ENCODE data around the gene PTPRK. TPM values are rescaled to one million over a fixed set of nuclear protein-coding genes. Genes with fewer than 3 reads are reported as not detected.

The PTPRK gene
- total RNA-seq, 2 donors from 2014 or later = 60.6 to 121 TPM

DNA sequence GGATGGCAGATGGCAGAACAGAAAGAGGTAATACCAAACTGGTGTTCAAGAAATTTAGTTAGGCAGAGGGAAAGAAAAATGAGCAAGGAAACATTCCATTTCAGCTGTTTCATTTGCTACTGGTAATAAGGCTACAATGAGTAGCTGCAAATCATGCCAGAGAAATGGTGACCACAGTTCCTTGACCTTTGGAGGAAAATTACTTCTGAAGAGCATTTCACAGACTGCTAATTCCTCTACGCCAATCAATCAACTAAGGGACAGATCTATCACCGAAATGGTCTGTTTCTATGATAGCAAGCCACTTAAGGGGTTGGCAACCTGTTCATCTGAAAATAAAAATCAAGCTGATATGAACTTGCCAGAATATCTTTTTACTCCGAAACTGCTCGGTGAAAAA, 119.5 kb downstream of the PTPRK start:
- Histone ChIP-seq H3K9me3 (no peaks in the 10 kb centered on the region), H3K27ac (no peak overlapping the region), H3K27me3 (no peaks in the 10 kb centered on the region), H3K36me3 (replicated peaks in 1 of 2; ENCODE audit: insufficient read depth in 1 of 2, low read depth in 2 of 2) (no peaks in the 10 kb centered on the region), H3K4me1 (no peaks in the 10 kb centered on the region), H3K4me3 (no peak overlapping the region)
- WGBS, 2 donors = 66 to 81% methylated on average over 4 of the region's 4 CpGs
- ATAC-seq (no peak), DNase-seq (no peak)
- intact Hi-C loops (cut with DNase I) = no loop called here
- no peak for TF ChIP-seq POLR2A (IDR thresholded peaks at IDR 0.05)
- TF ChIP-seq, protein P1, sequence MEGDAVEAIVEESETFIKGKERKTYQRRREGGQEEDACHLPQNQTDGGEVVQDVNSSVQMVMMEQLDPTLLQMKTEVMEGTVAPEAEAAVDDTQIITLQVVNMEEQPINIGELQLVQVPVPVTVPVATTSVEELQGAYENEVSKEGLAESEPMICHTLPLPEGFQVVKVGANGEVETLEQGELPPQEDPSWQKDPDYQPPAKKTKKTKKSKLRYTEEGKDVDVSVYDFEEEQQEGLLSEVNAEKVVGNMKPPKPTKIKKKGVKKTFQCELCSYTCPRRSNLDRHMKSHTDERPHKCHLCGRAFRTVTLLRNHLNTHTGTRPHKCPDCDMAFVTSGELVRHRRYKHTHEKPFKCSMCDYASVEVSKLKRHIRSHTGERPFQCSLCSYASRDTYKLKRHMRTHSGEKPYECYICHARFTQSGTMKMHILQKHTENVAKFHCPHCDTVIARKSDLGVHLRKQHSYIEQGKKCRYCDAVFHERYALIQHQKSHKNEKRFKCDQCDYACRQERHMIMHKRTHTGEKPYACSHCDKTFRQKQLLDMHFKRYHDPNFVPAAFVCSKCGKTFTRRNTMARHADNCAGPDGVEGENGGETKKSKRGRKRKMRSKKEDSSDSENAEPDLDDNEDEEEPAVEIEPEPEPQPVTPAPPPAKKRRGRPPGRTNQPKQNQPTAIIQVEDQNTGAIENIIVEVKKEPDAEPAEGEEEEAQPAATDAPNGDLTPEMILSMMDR (IDR thresholded peaks at IDR 0.05) = no peak

DNA sequence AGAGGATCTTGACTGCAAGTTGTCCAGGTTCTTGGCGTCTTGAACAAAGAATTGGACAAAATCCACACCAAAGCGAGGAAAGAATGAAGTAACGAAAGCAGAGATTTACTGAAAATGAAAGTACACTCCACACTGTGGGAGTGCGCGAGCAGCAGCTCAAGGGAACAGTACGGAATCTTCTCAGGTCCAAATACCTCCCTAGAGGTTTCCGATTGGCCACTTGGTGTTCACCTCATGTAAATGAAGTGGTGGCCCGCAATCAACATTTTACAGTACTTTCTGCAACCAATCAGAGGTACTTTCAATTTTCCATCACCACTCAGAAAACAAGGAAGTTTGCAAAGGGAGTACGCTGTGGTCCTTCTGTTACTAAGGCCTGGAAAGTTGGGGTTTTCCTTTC, 122.4 kb downstream of the PTPRK start:
- WGBS, 2 donors = 94 to 96% methylated on average over 9 of the region's 9 CpGs
- ATAC-seq = no peak
- Histone ChIP-seq H3K27me3 (no peaks in the 10 kb centered on the region), H3K4me3 (no peak overlapping the region), H3K4me1 (no peaks in the 10 kb centered on the region), H3K9me3 (no peaks in the 10 kb centered on the region), H3K27ac (no peak overlapping the region), H3K36me3 (replicated peaks in 1 of 2; ENCODE audit: insufficient read depth in 1 of 2, low read depth in 2 of 2) (no peaks in the 10 kb centered on the region)
- intact Hi-C loops (cut with DNase I) = no loop called here
- no peak for DNase-seq
- TF ChIP-seq, protein P1 (IDR thresholded peaks at IDR 0.05) = no peak
- TF ChIP-seq POLR2A (IDR thresholded peaks at IDR 0.05) = no peak

DNA sequence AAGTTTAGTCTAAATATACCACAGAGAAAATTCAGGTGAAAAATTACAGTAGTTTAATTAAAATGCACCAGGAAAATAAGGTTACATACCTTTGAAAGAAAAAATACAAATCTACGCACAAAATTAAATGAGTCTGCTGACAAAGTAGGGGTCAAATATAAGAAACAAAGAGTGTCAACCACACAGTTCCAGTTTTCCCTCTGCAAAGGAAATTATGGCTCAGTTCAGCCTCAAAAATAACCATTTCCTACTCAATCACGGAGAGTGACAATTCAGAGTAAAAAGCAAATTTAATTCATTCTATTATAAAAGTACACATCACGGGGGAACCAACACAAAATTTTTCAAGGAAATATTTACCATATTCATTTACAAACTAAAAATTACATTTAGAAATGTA, 124.8 kb downstream of the PTPRK start:
- Histone ChIP-seq H3K4me3 (no peak overlapping the region), H3K27me3 (no peaks in the 10 kb centered on the region), H3K36me3 (replicated peaks in 1 of 2; ENCODE audit: insufficient read depth in 1 of 2, low read depth in 2 of 2) (no peaks in the 10 kb centered on the region), H3K9me3 (no peaks in the 10 kb centered on the region), H3K27ac (no peak overlapping the region), H3K4me1 (no peaks in the 10 kb centered on the region)
- intact Hi-C loops (cut with DNase I) = no loop called here
- 90 to 99% methylated on average over 3 of the region's 3 CpGs for WGBS, 2 donors
- ATAC-seq (no peak), DNase-seq (no peak)
- no peak for TF ChIP-seq POLR2A (IDR thresholded peaks at IDR 0.05)

DNA sequence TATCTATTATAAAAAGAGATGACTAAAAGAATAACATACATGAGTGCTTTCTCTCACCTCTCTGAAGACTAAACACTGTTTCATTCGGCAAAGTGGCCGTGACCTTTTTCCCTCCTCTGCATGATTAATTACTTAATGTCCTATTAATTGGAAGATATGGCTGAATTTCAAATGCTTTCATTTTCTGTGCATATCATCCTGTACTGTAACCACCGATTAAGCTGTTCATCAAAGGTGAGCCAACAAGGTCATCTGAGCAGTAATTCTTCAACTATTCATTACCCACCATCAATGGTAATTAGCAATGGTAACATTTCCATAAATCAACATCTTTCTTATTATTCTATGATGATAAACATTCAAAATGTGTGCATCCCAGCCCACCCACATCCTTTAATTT, 125.2 kb downstream of the PTPRK start:
- H3K27ac ChIP-seq = no peak overlapping the region
- no peaks in the 10 kb centered on the region for H3K27me3 ChIP-seq
- no peaks in the 10 kb centered on the region for H3K36me3 ChIP-seq (replicated peaks in 1 of 2; ENCODE audit: insufficient read depth in 1 of 2, low read depth in 2 of 2)
- no peaks in the 10 kb centered on the region for H3K4me1 ChIP-seq
- ATAC-seq (no peak), DNase-seq (no peak)
- H3K9me3 ChIP-seq = no peaks in the 10 kb centered on the region
- no peak overlapping the region for H3K4me3 ChIP-seq
- TF ChIP-seq, protein P1 (IDR thresholded peaks at IDR 0.05) = no peak
- TF ChIP-seq POLR2A (IDR thresholded peaks at IDR 0.05) = no peak
- intact Hi-C loops (cut with DNase I) = no loop called here
- 34 to 44% methylated on average over 3 of the region's 3 CpGs for WGBS, 2 donors

DNA sequence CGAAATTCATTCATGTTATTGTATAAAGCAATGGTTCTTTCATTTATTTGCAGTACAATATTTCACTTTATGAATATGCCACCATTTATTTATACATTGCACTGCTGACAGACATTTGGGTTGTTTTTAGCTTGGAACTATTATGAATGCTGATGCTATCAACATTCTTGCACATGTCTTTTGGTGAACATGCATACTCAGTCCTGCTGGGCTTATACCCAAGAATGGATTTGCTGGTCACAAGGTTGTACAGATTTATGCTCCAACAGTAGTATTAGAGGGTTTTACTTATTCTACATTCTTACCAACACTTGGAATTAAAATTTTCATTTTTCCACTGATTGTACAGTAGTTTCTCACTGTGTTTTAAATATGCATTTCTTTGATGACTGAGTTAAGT, 126.2 kb downstream of the PTPRK start:
- Histone ChIP-seq H3K27ac (no peak overlapping the region), H3K36me3 (replicated peaks in 1 of 2; ENCODE audit: insufficient read depth in 1 of 2, low read depth in 2 of 2) (no peaks in the 10 kb centered on the region), H3K4me1 (no peaks in the 10 kb centered on the region), H3K27me3 (no peaks in the 10 kb centered on the region), H3K4me3 (no peak overlapping the region), H3K9me3 (no peaks in the 10 kb centered on the region)
- no peak for DNase-seq
- no peak for ATAC-seq
- intact Hi-C loops (cut with DNase I) = no loop called here
- 98 to 100% methylated on average over 1 of the region's 1 CpG for WGBS, 2 donors
- no peak for TF ChIP-seq POLR2A (IDR thresholded peaks at IDR 0.05)
- TF ChIP-seq, protein P1 (IDR thresholded peaks at IDR 0.05) = no peak
